Hematopoietic multipotent progenitor cell (in vitro differentiated cells): Measurements from ENCODE around the gene LIMS1. TPM values are rescaled to one million over a fixed set of nuclear protein-coding genes. Genes with fewer than 3 reads are reported as not detected.
"Not testable (repeated sequence)": the region's sequence is repeated elsewhere in the genome, so short reads cannot be mapped to it uniquely, and the experiment has no call there.

Source experiments
- DNase-seq, 3 donors: peaks; one replicate each; pipeline ENCODE4 v3.0.0-alpha.2; 2011 to 2015; ENCODE audit warnings: low read depth in 2 of 3, low spot score in 2 of 3
- total RNA-seq: library from RNA; depleted of rRNA; stranded (reverse); fragments of >200 nt; gene quantifications from one replicate; pipeline ENCODE4 v1.2.3, GENCODE V29; 2012

The LIMS1 gene
- 198 TPM for total RNA-seq

GRCh38 chr2:108533832-108534583 lies at the start of gene LIMS1:
TSS of gene LIMS1 (plus strand) at chr2:108534470. CDS start at chr2:108534563, 93 bp downstream.
- peak; percentile 74 to 90 (median 88) for DNase-seq

GRCh38 chr2:108485253-108485652 lies 49.0 kb upstream of the LIMS1 start:
- DNase-seq = no peak

GRCh38 chr2:108490506-108491122 lies 43.7 kb upstream of the LIMS1 start:
- DNase-seq = no peak

GRCh38 chr2:108491848-108492247 lies 42.4 kb upstream of the LIMS1 start:
- no peak for DNase-seq

GRCh38 chr2:108492364-108492763 lies 41.9 kb upstream of the LIMS1 start:
- no peak for DNase-seq

GRCh38 chr2:108496167-108496566 lies 38.1 kb upstream of the LIMS1 start:
- DNase-seq = not testable (repeated sequence)

- DNase-seq = not testable (repeated sequence)
These were observed 26.6 kb upstream of the LIMS1 start for GRCh38 chr2:108507620-108508019.

- DNase-seq = not testable (repeated sequence)
These were observed 21.8 kb upstream of the LIMS1 start for GRCh38 chr2:108512431-108512830.

GRCh38 chr2:108514478-108514877 lies 19.8 kb upstream of the LIMS1 start:
- DNase-seq = not testable (repeated sequence)

GRCh38 chr2:108524688-108525087 lies 9.6 kb upstream of the LIMS1 start:
- DNase-seq = not testable (repeated sequence)

GRCh38 chr2:108525258-108525657 lies 9.0 kb upstream of the LIMS1 start:
- DNase-seq = not testable (repeated sequence)

GRCh38 chr2:108531674-108532055 lies 2.6 kb upstream of the LIMS1 start:
- DNase-seq = no peak

GRCh38 chr2:108534584-108535356 lies 500 bp downstream of the LIMS1 start:
- DNase-seq = peak; percentile 22 to 44 (median 32)

- DNase-seq = no peak
These were observed 1.0 kb downstream of the LIMS1 start for GRCh38 chr2:108535357-108535631.

GRCh38 chr2:108536133-108536780 lies 2.0 kb downstream of the LIMS1 start:
- DNase-seq = no peak

GRCh38 chr2:108536911-108537310 lies 2.6 kb downstream of the LIMS1 start:
- no peak for DNase-seq

GRCh38 chr2:108538000-108538625 lies 3.8 kb downstream of the LIMS1 start:
- no peak for DNase-seq

GRCh38 chr2:108541451-108541850 lies 7.2 kb downstream of the LIMS1 start:
- DNase-seq = no peak

- DNase-seq = no peak
These were observed 7.8 kb downstream of the LIMS1 start for GRCh38 chr2:108542071-108542470.

- no peak for DNase-seq
These were observed 13.3 kb downstream of the LIMS1 start for GRCh38 chr2:108547606-108548005.
